Suprapubic skin (tissue), 4 donors: Measurements from ENCODE around the gene LASP1.

Source experiments
- CTCF ChIP-seq, 2 donors: fragments of 200-600 bp in 1 of 2; fragments of 450-650 bp in 1 of 2; sonication (generic) in 1 of 2; IDR thresholded peaks; one replicate each; pipeline ENCODE4 v1.5.1; 2016 to 2019; ENCODE audit warnings: antibody characterized with exemption in 2 of 2, mild to moderate bottlenecking in 1 of 2, moderate library complexity in 1 of 2
- EP300 ChIP-seq: sonication (generic); formaldehyde crosslinking; IDR thresholded peaks from one replicate; pipeline ENCODE4 v1.6.1; 2017; ENCODE audit warnings: antibody characterized with exemption
- POLR2A ChIP-seq, 2 donors: fragments of 450-650 bp; IDR thresholded peaks; one replicate each; pipeline ENCODE4 v1.6.1; 2017; ENCODE audit warnings: antibody characterized with exemption in 2 of 2, mild to moderate bottlenecking in 2 of 2, moderate library complexity in 2 of 2
- POLR2AphosphoS5 ChIP-seq, 3 donors: sonication (generic); formaldehyde crosslinking; IDR thresholded peaks; one replicate each; pipeline ENCODE4 v1.6.1; 2017; ENCODE audit warnings: antibody characterized with exemption in 3 of 3

- no peak for TF ChIP-seq CTCF (IDR thresholded peaks at IDR 0.05)
- no peak for TF ChIP-seq POLR2AphosphoS5 (IDR thresholded peaks at IDR 0.05)
- no peak for TF ChIP-seq EP300
- TF ChIP-seq POLR2A (IDR thresholded peaks at IDR 0.05), result no peak
Observed at GRCh38 chr17:38922538-38923297, 52.9 kb downstream of the LASP1 start.
